Measurements from ENCODE around the gene RAB3C. TPM values are rescaled to one million over a fixed set of nuclear protein-coding genes. Genes with fewer than 3 reads are reported as not detected.

Gene RAB3C
- total and polyA plus RNA-seq, 2 experiments from 2014 or later = 15.0 to 30.6 TPM

- no peaks in the 10 kb centered on the region for H3K79me2 ChIP-seq (replicated peaks; ENCODE audit: insufficient read depth)
- no peaks in the 10 kb centered on the region for H3K36me3 ChIP-seq (ENCODE audit: insufficient read depth)
- Mint-ChIP-seq H3K4me1 (no peaks in the 10 kb centered on the region), H3K27me3 (ENCODE audit: insufficient read depth, low read depth, poor library complexity) (no peaks in the 10 kb centered on the region), H3K27ac (no peak overlapping the region), H3K36me3 (ENCODE audit: low read depth) (no peaks in the 10 kb centered on the region), H3K9me3 (no peaks in the 10 kb centered on the region), H3K4me3 (no peak overlapping the region)
- no peak overlapping the region for H3K27ac ChIP-seq (ENCODE audit: low read depth)
- H3F3A ChIP-seq (replicated peaks; ENCODE audit: low read depth) = no peaks in the 10 kb centered on the region
- DNase-seq (ENCODE audit: low spot score) (no peak), ATAC-seq (no peak)
- no peaks in the 10 kb centered on the region for H3K4me1 ChIP-seq (ENCODE audit: insufficient read depth)
- H3K4me3 ChIP-seq = no peak overlapping the region
- no peaks in the 10 kb centered on the region for H4K20me1 ChIP-seq (replicated peaks; ENCODE audit: insufficient read depth)
- H3K4me2 ChIP-seq = no peak overlapping the region
- no peak for TF ChIP-seq ZNF114 (CRISPR knock-in tag; IDR thresholded peaks at IDR 0.05)
- no peaks in the 10 kb centered on the region for H3K9me2 ChIP-seq (ENCODE audit: insufficient read depth)
- no peak overlapping the region for H2AFZ ChIP-seq
- H3K27me3 ChIP-seq (ENCODE audit: insufficient read depth) = no peaks in the 10 kb centered on the region
Measured at GRCh38 chr5:58763390-58763789, 180.5 kb downstream of the RAB3C start.

DNA sequence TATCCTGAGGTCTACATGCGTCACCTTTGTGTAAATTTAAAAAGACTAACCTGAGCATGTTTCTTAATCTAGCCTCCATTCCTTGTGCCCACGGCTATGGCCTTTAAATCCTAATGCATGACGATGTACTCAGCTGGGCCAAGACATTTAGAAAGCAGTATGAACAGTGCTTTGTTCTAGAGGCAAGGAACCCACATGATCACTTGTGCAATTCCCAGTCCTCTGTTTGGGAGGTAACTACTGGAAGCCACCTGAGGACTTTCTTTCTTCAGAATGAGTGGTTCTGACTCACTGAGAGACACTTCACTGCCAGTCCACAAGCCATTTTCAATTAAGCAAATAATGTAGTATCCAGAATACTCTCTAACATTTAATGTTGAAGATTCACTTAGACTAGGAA, 181.3 kb downstream of the RAB3C start:
- no peak overlapping the region for H3K27ac ChIP-seq (ENCODE audit: low read depth)
- Mint-ChIP-seq H3K36me3 (ENCODE audit: low read depth) (no peaks in the 10 kb centered on the region), H3K27me3 (ENCODE audit: insufficient read depth, low read depth, poor library complexity) (no peaks in the 10 kb centered on the region), H3K4me3 (no peak overlapping the region), H3K4me1 (no peaks in the 10 kb centered on the region), H3K27ac (no peak overlapping the region), H3K9me3 (no peaks in the 10 kb centered on the region)
- H3K36me3 ChIP-seq (ENCODE audit: insufficient read depth) = no peaks in the 10 kb centered on the region
- DNase-seq (ENCODE audit: low spot score) (no peak), ATAC-seq (no peak)
- H3K4me1 ChIP-seq (ENCODE audit: insufficient read depth) = no peaks in the 10 kb centered on the region
- TF ChIP-seq CREB1 (CRISPR knock-in tag; IDR thresholded peaks at IDR 0.05; ENCODE audit: low read depth) = no peak
- no peak for TF ChIP-seq POLR2AphosphoS5 (IDR thresholded peaks at IDR 0.05; ENCODE audit: low read depth)
- TF ChIP-seq ZNF331 (CRISPR knock-in tag; IDR thresholded peaks at IDR 0.05; ENCODE audit: low read depth) = no peak
- no peak for TF ChIP-seq ZNF114 (CRISPR knock-in tag; IDR thresholded peaks at IDR 0.05)
- TF ChIP-seq CTCF (conservative IDR thresholded peaks at IDR 0.05; ENCODE audit: low read depth in 2 of 2) = no peak
- no peak for TF ChIP-seq EZH2phosphoT487 (IDR thresholded peaks at IDR 0.05; ENCODE audit: unreplicated experiment)
- no peaks in the 10 kb centered on the region for H4K20me1 ChIP-seq (replicated peaks; ENCODE audit: insufficient read depth)
- no peak overlapping the region for H3K4me2 ChIP-seq
- no peak overlapping the region for H3K4me3 ChIP-seq
- H2AFZ ChIP-seq = no peak overlapping the region
- no peaks in the 10 kb centered on the region for H3F3A ChIP-seq (replicated peaks; ENCODE audit: low read depth)
- H3K9me2 ChIP-seq (ENCODE audit: insufficient read depth) = no peaks in the 10 kb centered on the region
- H3K79me2 ChIP-seq (replicated peaks; ENCODE audit: insufficient read depth) = no peaks in the 10 kb centered on the region
- H3K27me3 ChIP-seq (ENCODE audit: insufficient read depth) = no peaks in the 10 kb centered on the region

- no peaks in the 10 kb centered on the region for H3K4me1 Mint-ChIP-seq
- no peak overlapping the region for H3K4me3 Mint-ChIP-seq
- H4K20me1 ChIP-seq (replicated peaks; ENCODE audit: insufficient read depth) = no peaks in the 10 kb centered on the region
- no peak for ATAC-seq
- no peak overlapping the region for H3K4me2 ChIP-seq
- DNase-seq (ENCODE audit: low spot score) = no peak
- H3F3A ChIP-seq (replicated peaks; ENCODE audit: low read depth) = no peaks in the 10 kb centered on the region
- no peak overlapping the region for H3K4me3 ChIP-seq
- H3K79me2 ChIP-seq (replicated peaks; ENCODE audit: insufficient read depth) = no peaks in the 10 kb centered on the region
- H3K9me2 ChIP-seq (ENCODE audit: insufficient read depth) = no peaks in the 10 kb centered on the region
- H3K36me3 Mint-ChIP-seq (ENCODE audit: low read depth) = no peaks in the 10 kb centered on the region
- no peaks in the 10 kb centered on the region for H3K36me3 ChIP-seq (ENCODE audit: insufficient read depth)
- H3K9me3 Mint-ChIP-seq = no peaks in the 10 kb centered on the region
- no peaks in the 10 kb centered on the region for H3K27me3 ChIP-seq (ENCODE audit: insufficient read depth)
- no peaks in the 10 kb centered on the region for H3K4me1 ChIP-seq (ENCODE audit: insufficient read depth)
- no peak overlapping the region for H3K27ac Mint-ChIP-seq
- no peak overlapping the region for H2AFZ ChIP-seq
- no peak overlapping the region for H3K27ac ChIP-seq (ENCODE audit: low read depth)
- H3K27me3 Mint-ChIP-seq (ENCODE audit: insufficient read depth, low read depth, poor library complexity) = no peaks in the 10 kb centered on the region
- TF ChIP-seq, protein P1, sequence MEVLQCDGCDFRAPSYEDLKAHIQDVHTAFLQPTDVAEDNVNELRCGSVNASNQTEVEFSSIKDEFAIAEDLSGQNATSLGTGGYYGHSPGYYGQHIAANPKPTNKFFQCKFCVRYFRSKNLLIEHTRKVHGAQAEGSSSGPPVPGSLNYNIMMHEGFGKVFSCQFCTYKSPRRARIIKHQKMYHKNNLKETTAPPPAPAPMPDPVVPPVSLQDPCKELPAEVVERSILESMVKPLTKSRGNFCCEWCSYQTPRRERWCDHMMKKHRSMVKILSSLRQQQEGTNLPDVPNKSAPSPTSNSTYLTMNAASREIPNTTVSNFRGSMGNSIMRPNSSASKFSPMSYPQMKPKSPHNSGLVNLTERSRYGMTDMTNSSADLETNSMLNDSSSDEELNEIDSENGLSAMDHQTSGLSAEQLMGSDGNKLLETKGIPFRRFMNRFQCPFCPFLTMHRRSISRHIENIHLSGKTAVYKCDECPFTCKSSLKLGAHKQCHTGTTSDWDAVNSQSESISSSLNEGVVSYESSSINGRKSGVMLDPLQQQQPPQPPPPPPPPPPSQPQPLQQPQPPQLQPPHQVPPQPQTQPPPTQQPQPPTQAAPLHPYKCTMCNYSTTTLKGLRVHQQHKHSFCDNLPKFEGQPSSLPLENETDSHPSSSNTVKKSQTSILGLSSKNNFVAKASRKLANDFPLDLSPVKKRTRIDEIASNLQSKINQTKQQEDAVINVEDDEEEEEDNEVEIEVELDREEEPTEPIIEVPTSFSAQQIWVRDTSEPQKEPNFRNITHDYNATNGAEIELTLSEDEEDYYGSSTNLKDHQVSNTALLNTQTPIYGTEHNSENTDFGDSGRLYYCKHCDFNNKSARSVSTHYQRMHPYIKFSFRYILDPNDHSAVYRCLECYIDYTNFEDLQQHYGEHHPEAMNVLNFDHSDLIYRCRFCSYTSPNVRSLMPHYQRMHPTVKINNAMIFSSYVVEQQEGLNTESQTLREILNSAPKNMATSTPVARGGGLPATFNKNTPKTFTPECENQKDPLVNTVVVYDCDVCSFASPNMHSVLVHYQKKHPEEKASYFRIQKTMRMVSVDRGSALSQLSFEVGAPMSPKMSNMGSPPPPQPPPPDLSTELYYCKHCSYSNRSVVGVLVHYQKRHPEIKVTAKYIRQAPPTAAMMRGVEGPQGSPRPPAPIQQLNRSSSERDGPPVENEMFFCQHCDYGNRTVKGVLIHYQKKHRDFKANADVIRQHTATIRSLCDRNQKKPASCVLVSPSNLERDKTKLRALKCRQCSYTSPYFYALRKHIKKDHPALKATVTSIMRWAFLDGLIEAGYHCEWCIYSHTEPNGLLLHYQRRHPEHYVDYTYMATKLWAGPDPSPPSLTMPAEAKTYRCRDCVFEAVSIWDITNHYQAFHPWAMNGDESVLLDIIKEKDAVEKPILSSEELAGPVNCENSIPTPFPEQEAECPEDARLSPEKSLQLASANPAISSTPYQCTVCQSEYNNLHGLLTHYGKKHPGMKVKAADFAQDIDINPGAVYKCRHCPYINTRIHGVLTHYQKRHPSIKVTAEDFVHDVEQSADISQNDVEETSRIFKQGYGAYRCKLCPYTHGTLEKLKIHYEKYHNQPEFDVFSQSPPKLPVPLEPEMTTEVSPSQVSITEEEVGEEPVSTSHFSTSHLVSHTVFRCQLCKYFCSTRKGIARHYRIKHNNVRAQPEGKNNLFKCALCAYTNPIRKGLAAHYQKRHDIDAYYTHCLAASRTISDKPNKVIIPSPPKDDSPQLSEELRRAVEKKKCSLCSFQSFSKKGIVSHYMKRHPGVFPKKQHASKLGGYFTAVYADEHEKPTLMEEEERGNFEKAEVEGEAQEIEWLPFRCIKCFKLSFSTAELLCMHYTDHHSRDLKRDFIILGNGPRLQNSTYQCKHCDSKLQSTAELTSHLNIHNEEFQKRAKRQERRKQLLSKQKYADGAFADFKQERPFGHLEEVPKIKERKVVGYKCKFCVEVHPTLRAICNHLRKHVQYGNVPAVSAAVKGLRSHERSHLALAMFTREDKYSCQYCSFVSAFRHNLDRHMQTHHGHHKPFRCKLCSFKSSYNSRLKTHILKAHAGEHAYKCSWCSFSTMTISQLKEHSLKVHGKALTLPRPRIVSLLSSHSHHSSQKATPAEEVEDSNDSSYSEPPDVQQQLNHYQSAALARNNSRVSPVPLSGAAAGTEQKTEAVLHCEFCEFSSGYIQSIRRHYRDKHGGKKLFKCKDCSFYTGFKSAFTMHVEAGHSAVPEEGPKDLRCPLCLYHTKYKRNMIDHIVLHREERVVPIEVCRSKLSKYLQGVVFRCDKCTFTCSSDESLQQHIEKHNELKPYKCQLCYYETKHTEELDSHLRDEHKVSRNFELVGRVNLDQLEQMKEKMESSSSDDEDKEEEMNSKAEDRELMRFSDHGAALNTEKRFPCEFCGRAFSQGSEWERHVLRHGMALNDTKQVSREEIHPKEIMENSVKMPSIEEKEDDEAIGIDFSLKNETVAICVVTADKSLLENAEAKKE (CRISPR knock-in tag; IDR thresholded peaks at IDR 0.05) = no peak
- TF ChIP-seq CREB1 (CRISPR knock-in tag; IDR thresholded peaks at IDR 0.05; ENCODE audit: low read depth) = no peak
Measured at GRCh38 chr5:58765058-58765457, 182.2 kb downstream of the RAB3C start.
